Lung (tissue), 12 donors: ENCODE measurements around the gene DNAJC30. TPM values are rescaled to one million over a fixed set of nuclear protein-coding genes. Genes with fewer than 3 reads are reported as not detected.

Experiments used
- ATAC-seq: fragments of 200-7000 bp; cut with Tn5 transposase; one replicate; pipeline ENCODE4 v1.9.1; 2020; ENCODE audit warnings: moderate number of reproducible peaks; ENCODE audit not compliant: insufficient read depth, low FRiP score
- DNase-seq, 3 donors: peaks; one replicate each; pipeline ENCODE4 v3.0.0-alpha.2; 2013 to 2017
- H3K27ac ChIP-seq, 2 donors: one replicate each; pipeline ENCODE4 v1.5.1; 2013; ENCODE audit warnings: mild to moderate bottlenecking in 2 of 2, moderate library complexity in 2 of 2, control low read depth in 1 of 2, inconsistent platforms in 1 of 2, low read depth in 1 of 2, low read length in 1 of 2
- H3K27me3 ChIP-seq, 3 donors: one replicate each; pipeline ENCODE4 v1.5.1; 2013; ENCODE audit warnings: low read length in 2 of 3; ENCODE audit not compliant: control insufficient read depth in 3 of 3, insufficient read depth in 3 of 3
- H3K36me3 ChIP-seq, 4 donors: one replicate each; pipeline ENCODE4 v1.5.1; 2013; ENCODE audit warnings: low read length in 4 of 4, mild to moderate bottlenecking in 1 of 4, moderate library complexity in 1 of 4; ENCODE audit not compliant: control insufficient read depth in 4 of 4, insufficient read depth in 4 of 4
- H3K4me1 ChIP-seq, 5 donors: one replicate each; pipeline ENCODE4 v1.5.1; 2013; ENCODE audit warnings: low read length in 5 of 5, mild to moderate bottlenecking in 2 of 5, moderate library complexity in 1 of 5; ENCODE audit not compliant: control insufficient read depth in 5 of 5, insufficient read depth in 5 of 5
- H3K4me3 ChIP-seq: one replicate; pipeline ENCODE4 v1.5.1; 2013; ENCODE audit warnings: mild to moderate bottlenecking, control low read depth, moderate library complexity
- H3K9ac ChIP-seq, 2 donors: one replicate each; pipeline ENCODE4 v1.5.1; 2013; ENCODE audit warnings: low read length in 2 of 2, control low read depth in 1 of 2; ENCODE audit not compliant: insufficient read depth in 1 of 2
- H3K9me3 ChIP-seq, 4 donors: one replicate each; pipeline ENCODE4 v1.5.1; 2013; ENCODE audit warnings: low read length in 3 of 4, mild to moderate bottlenecking in 1 of 4, moderate library complexity in 1 of 4; ENCODE audit not compliant: control insufficient read depth in 4 of 4, insufficient read depth in 3 of 4
- CTCF ChIP-seq: IDR thresholded peaks from 2 replicates; pipeline ENCODE4 v1.5.1; 2012; ENCODE audit warnings: mild to moderate bottlenecking; ENCODE audit errors: control extremely low read depth, extremely low read depth
- WGBS, 2 donors: extraction: QIAGEN DNeasy Blood & Tissue Kit; methylation state at CpG; one replicate each; pipeline ENCODE4 v1.1.7; 2013; 5-methylcytosine and 5-hydroxymethylcytosine counted together
- polyA plus RNA-seq, 2 donors: library from polyadenylated mRNA; stranded (reverse); fragments of 200-250 nt; gene quantifications; one replicate each; pipeline ENCODE4 v1.2.1, GENCODE V29; 2013
- total RNA-seq, 2 donors: library from RNA; depleted of rRNA in 1 of 2; stranded (reverse); fragments of >200 nt in 1 of 2; gene quantifications; one replicate each; pipeline ENCODE4 v1.2.1, GENCODE V29; 2014 to 2021
- donor health status: control.
- donor health status: control.
- donor health status: Bipolar disorder and iron deficiency.
- donor health status: healthy.
- donor health status: DM: yes; HTN: yes; CAD: no.

DNAJC30 gene
- total and polyA plus RNA-seq, 4 donors, result 5.3 to 14.4 (median 9.1) TPM

- Histone ChIP-seq H3K27ac (no peak overlapping the region), H3K4me3 (no peak overlapping the region), H3K27me3 (no peaks in the 10 kb centered on the region), H3K4me1 (peaks cover 0 to 7% (median 0%) of the 10 kb centered on the region in 5 donors), H3K9me3 (no peaks in the 10 kb centered on the region), H3K9ac (no peak overlapping the region), H3K36me3 (peaks cover 0 to 15% (median 8%) of the 10 kb centered on the region in 4 donors)
- ATAC-seq (no peak), DNase-seq (no peak)
- 83 to 95% methylated on average over 1 of the region's 1 CpG for WGBS, 2 donors
- TF ChIP-seq CTCF, result no peak
Measured at GRCh38 chr7:73674468-73675124, 8.7 kb downstream of the DNAJC30 start.

GRCh38 chr7:73671857-73672445, 11.3 kb downstream of the DNAJC30 start:
- 94 to 95% methylated on average over 15 of the region's 15 CpGs for WGBS, 2 donors
- H3K9me3 ChIP-seq, result no peaks in the 10 kb centered on the region
- H3K4me1 ChIP-seq, result peaks cover 0 to 11% (median 4%) of the 10 kb centered on the region in 5 donors
- H3K36me3 ChIP-seq, result peaks cover 0 to 7% (median 2%) of the 10 kb centered on the region in 4 donors
- no peak for TF ChIP-seq CTCF
- no peak overlapping the region for H3K4me3 ChIP-seq
- H3K9ac ChIP-seq, result no peak overlapping the region
- DNase-seq (no peak), ATAC-seq (no peak)
- no peak overlapping the region for H3K27ac ChIP-seq
- no peaks in the 10 kb centered on the region for H3K27me3 ChIP-seq

- Histone ChIP-seq H3K36me3 (peaks cover 0 to 7% (median 2%) of the 10 kb centered on the region in 4 donors), H3K9me3 (no peaks in the 10 kb centered on the region), H3K9ac (no peak overlapping the region), H3K4me1 (peaks cover 0 to 11% (median 4%) of the 10 kb centered on the region in 5 donors), H3K4me3 (no peak overlapping the region), H3K27ac (no peak overlapping the region), H3K27me3 (no peaks in the 10 kb centered on the region)
- no peak for TF ChIP-seq CTCF
- ATAC-seq (no peak), DNase-seq (no peak)
- WGBS, 2 donors, result 33 to 48% methylated on average over 12 of the region's 12 CpGs
Measured at GRCh38 chr7:73671322-73671661, 12.0 kb downstream of the DNAJC30 start.
